K562 (cell line): Measurements from ENCODE around the gene NTSR2. TPM values are rescaled to one million over a fixed set of nuclear protein-coding genes. Genes with fewer than 3 reads are reported as not detected.

ENCODE experiments used
- ATAC-seq: fragments of 200-7000 bp; cut with Tn5 transposase; 3 replicates; pipeline ENCODE4 v1.9.1; 2020; ENCODE audit warnings: moderate library complexity
- BruUV-seq: library from RNA; stranded (reverse); fragments of 400-500 nt; replicated peaks from 2 replicates; lab custom pipeline; 2021; lab: Mats Ljungman, UMichigan
- CTCF ChIA-PET: fragments of 300-600 bp; formaldehyde crosslinking; extraction: SDS; loops from one replicate; lab custom pipeline; 2021; ENCODE audit warnings: low intra/inter-chr PET ratio; lab: Yijun Ruan, JAX
- POLR2A ChIA-PET: fragments of 300-600, 350-650 bp; sonication (Branson Sonifier 250); formaldehyde crosslinking; extraction: SDS; loops from one replicate; lab custom pipeline; 2021; ENCODE audit warnings: antibody characterized with exemption, inconsistent platforms; lab: Yijun Ruan, JAX
- DNase-seq, 4 experiments: peaks; one replicate each; pipeline versions ENCODE4 v3.0.0 to v3.0.0-alpha.2; 2011 to 2018; ENCODE audit warnings: low spot score in 3 of 4, mixed read lengths in 3 of 4; ENCODE audit errors: extremely low read depth in 1 of 4
- FAIRE-seq: peaks from 2 replicates; lab custom pipeline; 2011; peaks lifted over from hg19 to GRCh38; lab: Jason Lieb, UNC
- H2AFZ ChIP-seq: 2 replicates; pipeline ENCODE4 v1.6.0; 2011; ENCODE audit warnings: low read depth, low read length, control low read depth, inconsistent platforms
- H3K27ac ChIP-seq: fragments of 200-600 bp; 3 replicates; pipeline ENCODE4 v1.8.0; 2011; ENCODE audit warnings: low read depth, mild to moderate bottlenecking, control low read depth, inconsistent platforms, low read length, moderate library complexity, mixed read lengths; ENCODE audit errors: extremely low read depth
- H3K27me3 ChIP-seq, 2 experiments: fragments of 300-600 bp in 1 of 2; 2 replicates in 1 of 2; 3 replicates in 1 of 2; pipeline versions ENCODE4 v1.6.0 to v1.8.0; 2011; ENCODE audit warnings: inconsistent platforms in 2 of 2, low read length in 2 of 2, mild to moderate bottlenecking in 1 of 2, mixed read lengths in 1 of 2, moderate library complexity in 1 of 2; ENCODE audit not compliant: control insufficient read depth in 2 of 2, insufficient read depth in 2 of 2
- H3K36me3 ChIP-seq: fragments of 300-600 bp; 3 replicates; pipeline ENCODE4 v1.8.0; 2011; ENCODE audit warnings: mild to moderate bottlenecking, low read length, inconsistent platforms; ENCODE audit not compliant: control insufficient read depth, insufficient read depth
- H3K4me1 ChIP-seq, 2 experiments: fragments of 200-600 bp in 1 of 2; replicated peaks in 1 of 2; 2 replicates in 1 of 2; 3 replicates in 1 of 2; pipeline versions ENCODE4 v1.5.1 to v1.8.0; 2011; ENCODE audit warnings: inconsistent platforms in 2 of 2, low read length in 2 of 2, mild to moderate bottlenecking in 1 of 2, mixed read lengths in 1 of 2, moderate library complexity in 1 of 2; ENCODE audit not compliant: control insufficient read depth in 2 of 2, insufficient read depth in 2 of 2
- H3K4me2 ChIP-seq: 2 replicates; pipeline ENCODE4 v1.6.1; 2011; ENCODE audit warnings: low read length, control low read depth, inconsistent platforms, mixed read lengths; ENCODE audit not compliant: insufficient read depth
- H3K4me3 ChIP-seq: fragments of 200-600 bp; sonication (generic), shearing (Covaris generic); 2 replicates; pipeline ENCODE4 v1.5.1; 2016; ENCODE audit warnings: control low read depth, inconsistent platforms
- H3K79me2 ChIP-seq: fragments of 200-600 bp; 3 replicates; pipeline ENCODE4 v1.8.0; 2011; ENCODE audit warnings: low read length, inconsistent platforms; ENCODE audit not compliant: control insufficient read depth, insufficient read depth
- H3K9ac ChIP-seq, 2 experiments: 2 replicates each; pipeline versions ENCODE4 v1.6.0 to v1.6.1; 2011; ENCODE audit warnings: low read depth in 2 of 2, low read length in 2 of 2, control low read depth in 1 of 2, inconsistent platforms in 1 of 2, mild to moderate bottlenecking in 1 of 2, mixed read lengths in 1 of 2; ENCODE audit not compliant: insufficient read depth in 1 of 2
- H3K9me1 ChIP-seq: one replicate; pipeline ENCODE4 v1.6.0; 2011; ENCODE audit warnings: inconsistent platforms, mild to moderate bottlenecking, low read length, moderate library complexity; ENCODE audit not compliant: control insufficient read depth, insufficient read depth
- H3K9me3 ChIP-seq: replicated peaks from 2 replicates; pipeline ENCODE4 v1.5.1; 2011; ENCODE audit warnings: low read depth, low read length, inconsistent platforms; ENCODE audit not compliant: control insufficient read depth, insufficient read depth
- H4K20me1 ChIP-seq: replicated peaks from 2 replicates; pipeline ENCODE4 v1.6.1; 2011; ENCODE audit warnings: low read length, inconsistent platforms, mixed read lengths; ENCODE audit not compliant: control insufficient read depth, insufficient read depth
- CBFB ChIP-seq: sonication (generic); formaldehyde crosslinking; IDR thresholded peaks from 2 replicates; pipeline ENCODE4 v1.4.0; 2020; ENCODE audit warnings: mild to moderate bottlenecking, missing genetic modification reagents
- CREM ChIP-seq: IDR thresholded peaks from 2 replicates; pipeline ENCODE4 v1.6.1; 2014; ENCODE audit warnings: antibody characterized with exemption, low read depth
- ETV5 ChIP-seq: sonication (generic); formaldehyde crosslinking; IDR thresholded peaks from 2 replicates; pipeline ENCODE4 v1.4.0; 2020; ENCODE audit warnings: low read depth, mild to moderate bottlenecking, missing genetic modification reagents
- NCOR1 ChIP-seq: fragments of 450-650 bp; IDR thresholded peaks from 2 replicates; pipeline ENCODE4 v1.6.1; 2016; ENCODE audit warnings: mild to moderate bottlenecking, moderate library complexity
- NRF1 ChIP-seq, 2 experiments: fragments of 450-650 bp; IDR thresholded peaks in 1 of 2; conservative IDR thresholded peaks in 1 of 2; 2 replicates each; pipeline ENCODE4 v1.6.1; 2014; ENCODE audit warnings: mild to moderate bottlenecking in 2 of 2
- NUFIP1 ChIP-seq: fragments of 450-650 bp; IDR thresholded peaks from 2 replicates; pipeline ENCODE4 v1.6.1; 2018; ENCODE audit not compliant: partially characterized antibody
- RFX1 ChIP-seq: fragments of 450-650 bp; IDR thresholded peaks from 2 replicates; pipeline ENCODE4 v1.6.1; 2016; ENCODE audit warnings: mild to moderate bottlenecking, moderate library complexity
- SRSF3 ChIP-seq: fragments of 200-400 bp; formaldehyde crosslinking; IDR thresholded peaks from 2 replicates; pipeline ENCODE4 v1.6.1; 2016; ENCODE audit warnings: mild to moderate bottlenecking, low read length, moderate library complexity; ENCODE audit not compliant: insufficient read depth
- TAF1 ChIP-seq: IDR thresholded peaks from 2 replicates; pipeline ENCODE4 v1.6.1; 2011; ENCODE audit warnings: mild to moderate bottlenecking, low read length, moderate library complexity; ENCODE audit not compliant: insufficient read depth, control insufficient read depth, severe bottlenecking; ENCODE audit errors: extremely low read depth
- ZFX ChIP-seq: sonication (generic); formaldehyde crosslinking; IDR thresholded peaks from 2 replicates; pipeline ENCODE4 v1.8.0; 2022; ENCODE audit warnings: mild to moderate bottlenecking, missing genetic modification reagents, moderate library complexity
- ZNF263 ChIP-seq: sonication (generic); formaldehyde crosslinking; IDR thresholded peaks from 2 replicates; pipeline ENCODE4 v1.8.0; 2022; ENCODE audit warnings: mild to moderate bottlenecking, missing genetic modification reagents, borderline replicate concordance
- WGBS: fragments of 100-300 bp; shearing (Covaris generic); methylation state at CpG from one replicate; pipeline ENCODE4 v1.1.6; 2016; ENCODE audit warnings: low coverage, mixed read lengths; ENCODE audit not compliant: insufficient coverage; ENCODE audit errors: missing lambda C conversion rate; 5-methylcytosine and 5-hydroxymethylcytosine counted together
- in situ Hi-C: fragments of 300-500 bp; cut with MboI; formaldehyde crosslinking; loops from 4 replicates; pipeline ENCODE4 v1.15.0; 2018; ENCODE audit warnings: inconsistent platforms, mixed read lengths
- intact Hi-C: fragments of 100-400 bp; cut with micrococcal nuclease; formaldehyde crosslinking; loops from 2 replicates; pipeline ENCODE4 v1.14.2; 2022
- polyA plus RNA-seq, 8 experiments: library from polyadenylated mRNA; depleted of rRNA in 4 of 8; stranded (reverse) in 5 of 8; unstranded in 3 of 8; fragments of >200 nt; fragmentation: Nextera tagmentation in 2 of 8; fragmentation: Illumina TruSeq in 1 of 8; extraction: Ambion mirVana in 2 of 8; extraction: Trizol in 1 of 8; gene quantifications; 2 replicates each; pipeline versions ENCODE4 v1.2.1 to v1.2.3, GENCODE V29; 2011 to 2014; ENCODE audit warnings: inconsistent platforms in 1 of 8, missing spikeins in 1 of 8
- total RNA-seq, 7 experiments: library from RNA; depleted of rRNA in 6 of 7; stranded (reverse); fragments of >200 nt in 6 of 7; fragmentation: Illumina TruSeq in 2 of 7; extraction: Trizol in 2 of 7; gene quantifications; 2 replicates each; pipeline versions ENCODE4 v1.2.1 to v1.2.3, GENCODE V29; 2011 to 2021; ENCODE audit warnings: low replicate concordance in 1 of 7
- TF ChIP-seq, protein P1 (sequence below): sonication (generic); formaldehyde crosslinking; IDR thresholded peaks from 2 replicates; pipeline ENCODE4 v1.8.0; 2022; ENCODE audit warnings: mild to moderate bottlenecking, missing genetic modification reagents

The NTSR2 gene
- total and polyA plus RNA-seq, 9 of the 15 experiments (the other 6 are each of a cell fraction or from before 2014, with no cell fraction given) = not detected

DNA sequence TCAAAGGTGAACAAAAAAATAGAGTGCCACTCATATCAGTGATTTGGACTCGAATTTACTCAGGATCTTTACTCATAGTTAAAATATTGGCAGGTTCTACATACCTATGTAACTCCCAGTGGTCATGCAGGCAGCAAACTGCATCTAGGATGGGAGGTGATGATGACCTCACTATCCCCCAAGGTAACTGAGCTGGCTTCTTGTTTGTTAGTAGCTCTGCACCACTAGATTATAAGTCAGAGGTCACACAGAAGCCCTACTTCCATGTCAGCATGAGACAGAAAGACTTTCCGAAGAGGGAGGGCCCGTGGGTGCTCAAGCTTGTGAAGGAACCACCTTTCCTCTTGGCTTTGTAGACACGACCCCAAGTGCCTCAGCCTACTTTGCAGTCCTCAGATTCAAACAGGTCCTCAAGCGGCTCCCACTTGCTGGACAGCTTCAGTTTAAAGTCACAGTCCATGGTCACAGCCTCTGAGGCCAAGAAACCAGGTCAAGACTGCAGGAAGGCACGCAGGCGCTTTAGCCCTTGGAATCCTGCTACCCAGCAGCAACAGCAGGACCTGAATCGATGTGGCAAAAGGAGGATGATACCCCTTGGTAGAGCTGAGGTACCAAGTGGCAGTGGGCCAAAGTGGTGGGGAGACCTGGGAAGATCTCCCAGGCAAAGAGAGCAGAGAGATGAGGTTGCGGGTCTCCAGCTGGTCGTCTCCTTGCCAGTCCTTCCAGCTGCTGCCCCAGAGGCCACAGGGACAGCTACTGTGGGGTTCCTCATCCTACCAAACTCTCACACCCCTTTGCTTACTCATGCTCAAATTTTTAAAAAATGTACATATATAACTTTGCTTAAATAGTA lies 4.3 kb downstream of the NTSR2 start:
- no peak overlapping the region for H3K4me2 ChIP-seq
- ATAC-seq = no peak; the same call in 2 of the 3 replicates
- ChIA-PET CTCF (no interaction called here), POLR2A (interaction anchor here (0.6 to 1.4 kb wide), 3 partner anchors 9 to 334 kb away, joined by 3 read pairs; no protein-coding TSS in a partner anchor)
- in situ Hi-C loops = no loop called here
- no peak for FAIRE-seq
- no peak overlapping the region for H2AFZ ChIP-seq
- no peak overlapping the region for H3K9ac ChIP-seq
- no peak overlapping the region for H3K27ac ChIP-seq
- WGBS = under 1% methylated on average over 10 of the region's 10 CpGs
- no peaks in the 10 kb centered on the region for H3K36me3 ChIP-seq
- no peaks in the 10 kb centered on the region for H4K20me1 ChIP-seq
- TF ChIP-seq CBFB (CRISPR knock-in tag) = no peak
- no peak for TF ChIP-seq TAF1
- TF ChIP-seq SRSF3 = no peak
- TF ChIP-seq RFX1 = no peak
- no peak for TF ChIP-seq NCOR1
- TF ChIP-seq ZNF263 (CRISPR knock-in tag) = no peak
- no peak for TF ChIP-seq CREM
- TF ChIP-seq NRF1 (conservative IDR thresholded peaks at IDR 0.05 in 1 of 2, IDR thresholded peaks at IDR 0.05 in 1 of 2) = no peak
- TF ChIP-seq ETV5 = no peak
- no peak for TF ChIP-seq NUFIP1
- TF ChIP-seq, protein P1, sequence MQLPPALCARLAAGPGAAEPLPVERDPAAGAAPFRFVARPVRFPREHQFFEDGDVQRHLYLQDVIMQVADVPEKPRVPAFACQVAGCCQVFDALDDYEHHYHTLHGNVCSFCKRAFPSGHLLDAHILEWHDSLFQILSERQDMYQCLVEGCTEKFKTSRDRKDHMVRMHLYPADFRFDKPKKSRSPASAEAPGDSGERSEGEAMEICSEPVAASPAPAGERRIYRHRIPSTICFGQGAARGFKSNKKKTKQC = no peak
- TF ChIP-seq ZFX (CRISPR knock-in tag) = no peak
- H3K27me3 ChIP-seq = peaks cover 33 to 68% of the 10 kb centered on the region in 2 experiments; a peak in 4 of 5 replicates
- no peaks in the 10 kb centered on the region for H3K79me2 ChIP-seq
- H3K4me3 ChIP-seq = no peak overlapping the region
- H3K4me1 ChIP-seq = peaks cover 0 to 9% of the 10 kb centered on the region in 2 experiments; a peak in 2 of 5 replicates
- no TSS peak for BruUV-seq
- no peak for DNase-seq
- intact Hi-C loops = no loop called here
- no peaks in the 10 kb centered on the region for H3K9me1 ChIP-seq
- peaks cover 2% of the 10 kb centered on the region; the same call in 1 of the 2 replicates for H3K9me3 ChIP-seq
